SK-N-SH (cell line): Measurements from ENCODE around the gene MLEC. TPM values are rescaled to one million over a fixed set of nuclear protein-coding genes. Genes with fewer than 3 reads are reported as not detected.

Source experiments
- CTCF ChIA-PET: fragments of 300-600, 350-600 bp; formaldehyde crosslinking; extraction: SDS; loops from one replicate; lab custom pipeline; 2021; lab: Yijun Ruan, JAX
- POLR2A ChIA-PET: fragments of 350-600 bp; sonication (Branson Sonifier 250); formaldehyde crosslinking; extraction: SDS; loops from one replicate; lab custom pipeline; 2020; ENCODE audit warnings: antibody characterized with exemption, inconsistent platforms; lab: Yijun Ruan, JAX
- DNase-seq: peaks from one replicate; pipeline ENCODE4 v3.0.0; 2012
- H2AFZ ChIP-seq: fragments of 200-600 bp; sonication (generic); 2 replicates; pipeline ENCODE4 v1.8.1; 2016; ENCODE audit warnings: antibody characterized with exemption, mild to moderate bottlenecking, low read depth
- H3F3A ChIP-seq: fragments of 200-600 bp; sonication (generic); replicated peaks from 2 replicates; pipeline ENCODE3; 2016; ENCODE audit warnings: antibody characterized with exemption, mild to moderate bottlenecking; ENCODE audit not compliant: insufficient read depth
- H3K27ac ChIP-seq, 2 experiments: fragments of 200-500 bp in 1 of 2; fragments of 200-600 bp in 1 of 2; sonication (Bioruptor generic) in 1 of 2; sonication (generic), shearing (Covaris generic) in 1 of 2; 2 replicates each; pipeline versions ENCODE4 v1.5.1 to v1.6.1; 2014 to 2016; ENCODE audit warnings: low read depth in 2 of 2, inconsistent platforms in 1 of 2, low read length in 1 of 2, mild to moderate bottlenecking in 1 of 2, mixed read lengths in 1 of 2
- H3K27me3 ChIP-seq: fragments of 200-600 bp; sonication (generic), shearing (Covaris generic); 2 replicates; pipeline ENCODE4 v1.6.1; 2016; ENCODE audit warnings: mixed run types; ENCODE audit not compliant: insufficient read depth
- H3K36me3 ChIP-seq, 2 experiments: fragments of 200-500 bp in 1 of 2; fragments of 200-600 bp in 1 of 2; sonication (Bioruptor generic) in 1 of 2; sonication (generic) in 1 of 2; replicated peaks in 1 of 2; 2 replicates each; pipeline versions ENCODE3 to v1.5.1; 2014 to 2016; ENCODE audit warnings: low read length in 1 of 2, mild to moderate bottlenecking in 1 of 2; ENCODE audit not compliant: insufficient read depth in 2 of 2, control insufficient read depth in 1 of 2
- H3K4me1 ChIP-seq, 2 experiments: fragments of 200-500 bp in 1 of 2; fragments of 200-600 bp in 1 of 2; sonication (Bioruptor generic) in 1 of 2; sonication (generic), shearing (Covaris generic) in 1 of 2; 2 replicates each; pipeline versions ENCODE4 v1.5.1 to v1.6.1; 2014 to 2016; ENCODE audit warnings: low read depth in 1 of 2, low read length in 1 of 2, mixed run types in 1 of 2; ENCODE audit not compliant: insufficient read depth in 2 of 2, control insufficient read depth in 1 of 2
- H3K4me2 ChIP-seq: fragments of 200-600 bp; sonication (generic), shearing (Covaris generic); 2 replicates; pipeline ENCODE4 v1.6.1; 2017; ENCODE audit warnings: mixed run types
- H3K4me3 ChIP-seq, 2 experiments: fragments of 200-500 bp in 1 of 2; fragments of 200-600 bp in 1 of 2; sonication (Bioruptor generic) in 1 of 2; sonication (generic), shearing (Covaris generic) in 1 of 2; 2 replicates each; pipeline versions ENCODE4 v1.5.1 to v1.8.1; 2014 to 2016; ENCODE audit warnings: low read depth in 2 of 2, inconsistent platforms in 1 of 2, low read length in 1 of 2, mild to moderate bottlenecking in 1 of 2, mixed read lengths in 1 of 2, moderate library complexity in 1 of 2
- H3K79me2 ChIP-seq: fragments of 200-600 bp; sonication (generic); 2 replicates; pipeline ENCODE4 v1.8.1; 2017; ENCODE audit warnings: mild to moderate bottlenecking; ENCODE audit not compliant: insufficient read depth
- H3K9ac ChIP-seq: fragments of 200-600 bp; sonication (generic); 2 replicates; pipeline ENCODE4 v1.6.1; 2017; ENCODE audit warnings: mixed run types
- H3K9me2 ChIP-seq: fragments of 200-600 bp; sonication (generic); 2 replicates; pipeline ENCODE4 v1.6.1; 2017; ENCODE audit warnings: mixed run types
- H3K9me3 ChIP-seq: fragments of 200-600 bp; sonication (generic); 2 replicates; pipeline ENCODE4 v1.6.1; 2017; ENCODE audit warnings: mixed run types, mild to moderate bottlenecking, moderate library complexity
- H4K20me1 ChIP-seq: fragments of 200-600 bp; sonication (generic); 2 replicates; pipeline ENCODE4 v1.6.1; 2017; ENCODE audit warnings: mild to moderate bottlenecking, mixed run types; ENCODE audit not compliant: insufficient read depth
- ELF1 ChIP-seq: IDR thresholded peaks from 2 replicates; pipeline ENCODE4 v1.4.0; 2012
- EP300 ChIP-seq, 2 experiments: IDR thresholded peaks; 2 replicates each; pipeline versions ENCODE4 v1.4.0 to v1.6.1; 2012; ENCODE audit warnings: borderline replicate concordance in 1 of 2, low read depth in 1 of 2, low read length in 1 of 2
- FOSL2 ChIP-seq: IDR thresholded peaks from 2 replicates; pipeline ENCODE4 v1.4.0; 2012; ENCODE audit warnings: low read depth, mild to moderate bottlenecking, moderate library complexity, borderline replicate concordance
- FOXJ3 ChIP-seq: sonication (generic); formaldehyde crosslinking; IDR thresholded peaks from 2 replicates; pipeline ENCODE4 v1.5.1; 2020; ENCODE audit warnings: mild to moderate bottlenecking, missing genetic modification reagents
- FOXM1 ChIP-seq: IDR thresholded peaks from 2 replicates; pipeline ENCODE4 v1.4.0; 2012; ENCODE audit warnings: low read depth, mild to moderate bottlenecking
- GATA2 ChIP-seq: sonication (generic); formaldehyde crosslinking; IDR thresholded peaks from 2 replicates; pipeline ENCODE4 v1.5.0; 2020; ENCODE audit warnings: mild to moderate bottlenecking, missing genetic modification reagents
- MEF2A ChIP-seq: IDR thresholded peaks from 2 replicates; pipeline ENCODE4 v1.4.0; 2012; ENCODE audit warnings: low read depth, borderline replicate concordance
- MXI1 ChIP-seq: IDR thresholded peaks from 2 replicates; pipeline ENCODE4 v1.6.1; 2012; ENCODE audit warnings: mild to moderate bottlenecking, low read depth, low read length, improper control_type of control experiment
- RAD21 ChIP-seq: IDR thresholded peaks from 2 replicates; pipeline ENCODE4 v1.6.1; 2012; ENCODE audit warnings: mild to moderate bottlenecking, low read length
- RCOR1 ChIP-seq: fragments of 150-350 bp; IDR thresholded peaks from 2 replicates; pipeline ENCODE4 v1.6.1; 2017; ENCODE audit warnings: antibody characterized with exemption, low read length
- RXRA ChIP-seq: IDR thresholded peaks from 2 replicates; pipeline ENCODE4 v1.4.0; 2012; ENCODE audit warnings: low read depth, mild to moderate bottlenecking, borderline replicate concordance
- SMC3 ChIP-seq: IDR thresholded peaks from 2 replicates; pipeline ENCODE4 v1.6.1; 2012; ENCODE audit warnings: low read depth, low read length, improper control_type of control experiment
- TAF1 ChIP-seq: IDR thresholded peaks from 2 replicates; pipeline ENCODE4 v1.6.1; 2012; ENCODE audit warnings: low read depth, mild to moderate bottlenecking, low read length, moderate library complexity, borderline replicate concordance
- TEAD4 ChIP-seq: IDR thresholded peaks from 2 replicates; pipeline ENCODE4 v1.4.0; 2012; ENCODE audit warnings: mild to moderate bottlenecking, borderline replicate concordance; ENCODE audit not compliant: insufficient read depth
- WGBS: methylation state at CpG from one replicate; pipeline ENCODE4 v1.1.6; 2017; ENCODE audit warnings: low lambda C conversion rate; 5-methylcytosine and 5-hydroxymethylcytosine counted together
- polyA plus RNA-seq, 3 experiments: library from polyadenylated mRNA; depleted of rRNA; stranded (reverse); fragments of >200 nt; gene quantifications; 2 replicates each; pipeline ENCODE4 v1.2.3, GENCODE V29; 2012
- TF ChIP-seq, protein P1 (sequence below): IDR thresholded peaks from 2 replicates; pipeline ENCODE4; 2012
- TF ChIP-seq, protein P2 (sequence below): fragments of 150-350 bp; IDR thresholded peaks from 2 replicates; pipeline ENCODE4 v1.6.1; 2016; ENCODE audit warnings: mild to moderate bottlenecking, low read depth, low read length
- TF ChIP-seq, protein P3 (sequence below): IDR thresholded peaks from 2 replicates; pipeline ENCODE4 v1.4.0; 2012; ENCODE audit warnings: low read depth, borderline replicate concordance
- TF ChIP-seq, protein P4 (sequence below): fragments of 150-350 bp; IDR thresholded peaks from 2 replicates; pipeline ENCODE4 v1.6.1; 2017; ENCODE audit warnings: antibody characterized with exemption, low read length, low read depth, borderline replicate concordance
- TF ChIP-seq, protein P5 (sequence below): IDR thresholded peaks from 2 replicates; pipeline ENCODE4 v1.4.0; 2012; ENCODE audit warnings: low read depth, borderline replicate concordance

MLEC gene
- polyA plus RNA-seq, 1 of the 3 experiments (the other 2 are of a cell fraction), result 23.4 TPM

DNA sequence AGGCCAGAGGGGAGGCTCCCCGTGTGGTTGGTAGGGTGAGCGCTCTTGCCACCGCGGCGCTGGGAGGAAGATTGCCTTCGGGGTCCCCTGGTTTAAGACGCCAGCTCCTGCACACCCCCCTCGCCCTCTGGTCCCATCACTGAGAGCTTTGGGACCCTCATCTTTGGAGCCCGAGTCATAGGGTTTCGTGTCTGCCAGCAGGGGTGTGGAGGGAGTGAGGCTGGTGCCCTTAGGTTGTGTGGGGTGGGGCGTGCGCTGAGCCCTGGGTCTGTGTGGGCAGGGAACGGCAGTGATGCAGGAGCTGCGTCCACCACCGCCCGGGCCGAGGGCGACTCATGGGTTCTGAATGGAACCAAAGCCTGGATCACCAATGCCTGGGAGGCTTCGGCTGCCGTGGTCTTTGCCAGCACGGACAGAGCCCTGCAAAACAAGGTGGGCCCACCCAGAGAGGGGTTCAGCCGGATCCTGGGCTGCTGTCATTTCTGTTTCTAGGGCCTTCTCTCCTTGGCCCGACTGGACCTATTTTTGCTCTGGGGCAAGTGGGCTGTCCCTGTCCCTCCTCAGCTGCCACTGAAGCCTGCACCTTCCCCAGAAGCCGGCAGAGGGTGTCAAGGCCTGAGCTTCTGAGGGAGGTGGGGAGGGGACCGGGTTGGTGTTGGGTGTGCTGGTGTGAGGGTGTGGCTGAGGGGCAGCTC, 50.8 kb downstream of the MLEC start:
- H3K4me2 ChIP-seq, result no peak overlapping the region
- no peak overlapping the region for H2AFZ ChIP-seq
- H3K9ac ChIP-seq, result no peak overlapping the region
- H3K9me3 ChIP-seq, result no peaks in the 10 kb centered on the region
- H3K9me2 ChIP-seq, result no peaks in the 10 kb centered on the region
- ChIA-PET POLR2A (no interaction called here), CTCF (interaction anchor here (1.1 kb wide), 2 partner anchors 43 to 234 kb away, joined by 3 read pairs; no protein-coding TSS in a partner anchor)
- no peak for TF ChIP-seq MEF2A
- TF ChIP-seq RCOR1, result no peak
- TF ChIP-seq, protein P1, sequence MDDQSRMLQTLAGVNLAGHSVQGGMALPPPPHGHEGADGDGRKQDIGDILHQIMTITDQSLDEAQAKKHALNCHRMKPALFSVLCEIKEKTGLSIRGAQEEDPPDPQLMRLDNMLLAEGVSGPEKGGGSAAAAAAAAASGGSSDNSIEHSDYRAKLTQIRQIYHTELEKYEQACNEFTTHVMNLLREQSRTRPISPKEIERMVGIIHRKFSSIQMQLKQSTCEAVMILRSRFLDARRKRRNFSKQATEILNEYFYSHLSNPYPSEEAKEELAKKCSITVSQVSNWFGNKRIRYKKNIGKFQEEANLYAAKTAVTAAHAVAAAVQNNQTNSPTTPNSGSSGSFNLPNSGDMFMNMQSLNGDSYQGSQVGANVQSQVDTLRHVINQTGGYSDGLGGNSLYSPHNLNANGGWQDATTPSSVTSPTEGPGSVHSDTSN, result no peak
- no peak for TF ChIP-seq TEAD4
- TF ChIP-seq, protein P2, sequence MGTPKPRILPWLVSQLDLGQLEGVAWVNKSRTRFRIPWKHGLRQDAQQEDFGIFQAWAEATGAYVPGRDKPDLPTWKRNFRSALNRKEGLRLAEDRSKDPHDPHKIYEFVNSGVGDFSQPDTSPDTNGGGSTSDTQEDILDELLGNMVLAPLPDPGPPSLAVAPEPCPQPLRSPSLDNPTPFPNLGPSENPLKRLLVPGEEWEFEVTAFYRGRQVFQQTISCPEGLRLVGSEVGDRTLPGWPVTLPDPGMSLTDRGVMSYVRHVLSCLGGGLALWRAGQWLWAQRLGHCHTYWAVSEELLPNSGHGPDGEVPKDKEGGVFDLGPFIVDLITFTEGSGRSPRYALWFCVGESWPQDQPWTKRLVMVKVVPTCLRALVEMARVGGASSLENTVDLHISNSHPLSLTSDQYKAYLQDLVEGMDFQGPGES, result no peak
- TF ChIP-seq, protein P3, sequence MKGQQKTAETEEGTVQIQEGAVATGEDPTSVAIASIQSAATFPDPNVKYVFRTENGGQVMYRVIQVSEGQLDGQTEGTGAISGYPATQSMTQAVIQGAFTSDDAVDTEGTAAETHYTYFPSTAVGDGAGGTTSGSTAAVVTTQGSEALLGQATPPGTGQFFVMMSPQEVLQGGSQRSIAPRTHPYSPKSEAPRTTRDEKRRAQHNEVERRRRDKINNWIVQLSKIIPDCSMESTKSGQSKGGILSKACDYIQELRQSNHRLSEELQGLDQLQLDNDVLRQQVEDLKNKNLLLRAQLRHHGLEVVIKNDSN, result no peak
- no peak for TF ChIP-seq RXRA
- TF ChIP-seq TAF1, result no peak
- TF ChIP-seq, protein P4, sequence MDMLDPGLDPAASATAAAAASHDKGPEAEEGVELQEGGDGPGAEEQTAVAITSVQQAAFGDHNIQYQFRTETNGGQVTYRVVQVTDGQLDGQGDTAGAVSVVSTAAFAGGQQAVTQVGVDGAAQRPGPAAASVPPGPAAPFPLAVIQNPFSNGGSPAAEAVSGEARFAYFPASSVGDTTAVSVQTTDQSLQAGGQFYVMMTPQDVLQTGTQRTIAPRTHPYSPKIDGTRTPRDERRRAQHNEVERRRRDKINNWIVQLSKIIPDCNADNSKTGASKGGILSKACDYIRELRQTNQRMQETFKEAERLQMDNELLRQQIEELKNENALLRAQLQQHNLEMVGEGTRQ, result no peak
- no peak for TF ChIP-seq GATA2
- no peak for TF ChIP-seq FOSL2
- TF ChIP-seq FOXM1, result no peak
- no peak for TF ChIP-seq RAD21
- TF ChIP-seq FOXJ3 (CRISPR knock-in tag), result no peak
- no peak for TF ChIP-seq SMC3
- no peak for TF ChIP-seq EP300 (IDR thresholded peaks at IDR 0.05; ENCODE audit: borderline replicate concordance in 1 of 2, low read depth in 1 of 2, low read length in 1 of 2)
- no peak for TF ChIP-seq MXI1
- TF ChIP-seq ELF1, result no peak
- TF ChIP-seq, protein P5, sequence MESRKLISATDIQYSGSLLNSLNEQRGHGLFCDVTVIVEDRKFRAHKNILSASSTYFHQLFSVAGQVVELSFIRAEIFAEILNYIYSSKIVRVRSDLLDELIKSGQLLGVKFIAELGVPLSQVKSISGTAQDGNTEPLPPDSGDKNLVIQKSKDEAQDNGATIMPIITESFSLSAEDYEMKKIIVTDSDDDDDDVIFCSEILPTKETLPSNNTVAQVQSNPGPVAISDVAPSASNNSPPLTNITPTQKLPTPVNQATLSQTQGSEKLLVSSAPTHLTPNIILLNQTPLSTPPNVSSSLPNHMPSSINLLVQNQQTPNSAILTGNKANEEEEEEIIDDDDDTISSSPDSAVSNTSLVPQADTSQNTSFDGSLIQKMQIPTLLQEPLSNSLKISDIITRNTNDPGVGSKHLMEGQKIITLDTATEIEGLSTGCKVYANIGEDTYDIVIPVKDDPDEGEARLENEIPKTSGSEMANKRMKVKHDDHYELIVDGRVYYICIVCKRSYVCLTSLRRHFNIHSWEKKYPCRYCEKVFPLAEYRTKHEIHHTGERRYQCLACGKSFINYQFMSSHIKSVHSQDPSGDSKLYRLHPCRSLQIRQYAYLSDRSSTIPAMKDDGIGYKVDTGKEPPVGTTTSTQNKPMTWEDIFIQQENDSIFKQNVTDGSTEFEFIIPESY, result no peak
- H3K4me1 ChIP-seq, result no peaks in the 10 kb centered on the region
- no peak for DNase-seq
- 82% methylated on average over 13 of the region's 25 CpGs for WGBS
- H3K36me3 ChIP-seq, result no peaks in the 10 kb centered on the region
- no peaks in the 10 kb centered on the region for H4K20me1 ChIP-seq
- no peaks in the 10 kb centered on the region for H3K27me3 ChIP-seq
- H3K79me2 ChIP-seq, result no peaks in the 10 kb centered on the region
- H3K4me3 ChIP-seq, result no peak overlapping the region
- no peaks in the 10 kb centered on the region for H3F3A ChIP-seq
- H3K27ac ChIP-seq, result no peak overlapping the region
